NCI-H2081 (cell line): ENCODE results near the gene ZP1.

Source experiments
- DNase-seq, 2 experiments: peaks; one replicate each; lab custom pipeline; 2025; lab: John Stamatoyannopoulos, UW

Gene ZP1

DNA sequence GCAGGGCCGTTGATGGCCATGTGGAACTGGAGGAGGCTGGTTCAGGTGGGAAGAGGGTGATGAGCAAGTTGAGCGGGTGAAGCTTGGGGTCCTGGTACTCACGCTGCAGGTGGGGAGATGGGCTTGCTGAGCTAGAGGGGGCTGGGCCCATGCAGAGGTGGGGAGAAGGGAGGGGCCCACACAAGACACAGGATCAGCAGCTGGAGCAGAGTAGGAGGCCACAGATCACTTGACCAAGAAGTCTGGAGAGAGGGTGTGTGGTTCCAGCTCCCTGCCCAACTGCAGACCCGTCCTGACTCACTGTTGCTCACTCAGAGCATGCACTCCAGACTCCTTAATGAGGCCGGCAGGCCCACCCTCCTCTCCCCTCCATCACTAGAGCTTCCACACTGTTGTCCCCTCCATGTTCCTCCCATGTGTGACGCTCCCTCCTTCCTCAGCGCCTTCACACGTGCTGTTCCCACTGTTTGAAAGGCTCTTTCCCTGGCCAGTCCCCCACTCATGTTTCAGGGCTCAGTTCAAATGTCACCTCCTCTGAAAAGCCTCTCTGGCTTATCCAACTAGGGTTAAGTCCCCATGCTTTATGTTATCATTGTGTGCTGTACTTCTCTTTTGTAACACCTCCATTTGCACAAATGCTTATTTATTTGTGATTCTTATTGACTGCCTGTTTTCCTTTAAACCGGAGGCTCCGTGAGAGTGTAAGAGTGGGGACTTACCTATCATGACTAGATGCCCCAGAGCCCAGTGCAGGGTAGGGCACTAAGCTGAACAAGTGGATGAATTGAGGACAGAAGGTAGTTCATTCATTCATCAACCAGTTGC is 23.1 kb upstream of the ZP1 start:
- no peak for DNase-seq

DNA sequence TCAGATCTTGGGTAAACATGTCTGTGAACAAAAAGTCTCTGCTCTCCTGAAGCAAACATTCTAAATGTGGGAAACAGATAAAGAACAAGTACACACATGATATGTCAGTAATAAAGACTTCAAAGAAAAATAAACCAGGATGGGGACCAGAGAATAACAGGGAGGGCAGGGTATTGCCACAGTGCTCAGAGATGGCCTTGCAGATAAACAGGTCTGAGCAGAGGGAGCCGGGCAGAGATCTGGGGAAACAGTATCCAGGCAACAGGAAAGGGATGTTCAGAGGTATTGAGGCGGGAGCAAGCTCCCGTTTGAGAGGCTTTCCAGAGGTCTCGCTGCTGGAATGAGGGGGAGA is 22.5 kb upstream of the ZP1 start:
- DNase-seq = no peak

- no peak for DNase-seq
Measured at GRCh38 chr11:60845338-60845737, 22.0 kb upstream of the ZP1 start.

DNA sequence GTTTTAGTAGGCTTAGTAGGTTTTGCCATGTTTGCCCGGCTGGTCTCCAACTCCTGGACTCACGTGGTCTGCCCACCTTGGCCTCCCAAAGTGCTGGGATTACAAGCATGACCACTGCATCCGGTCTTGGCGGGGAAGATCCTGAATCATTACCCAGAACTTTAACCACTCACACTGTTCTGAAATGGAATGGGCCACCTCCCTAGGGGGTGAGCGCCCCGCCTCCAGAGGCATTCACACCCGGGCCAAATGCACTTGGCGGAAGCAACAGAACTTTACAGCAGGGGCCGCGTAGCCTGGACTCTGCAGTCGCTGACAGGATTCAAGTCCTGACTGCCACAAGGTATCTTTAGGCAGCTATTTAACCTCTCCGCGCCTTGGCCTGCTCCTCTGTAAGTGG is 20.1 kb upstream of the ZP1 start:
- DNase-seq = no peak

- no peak for DNase-seq
Measured at GRCh38 chr11:60847896-60848295, 19.4 kb upstream of the ZP1 start.

DNA sequence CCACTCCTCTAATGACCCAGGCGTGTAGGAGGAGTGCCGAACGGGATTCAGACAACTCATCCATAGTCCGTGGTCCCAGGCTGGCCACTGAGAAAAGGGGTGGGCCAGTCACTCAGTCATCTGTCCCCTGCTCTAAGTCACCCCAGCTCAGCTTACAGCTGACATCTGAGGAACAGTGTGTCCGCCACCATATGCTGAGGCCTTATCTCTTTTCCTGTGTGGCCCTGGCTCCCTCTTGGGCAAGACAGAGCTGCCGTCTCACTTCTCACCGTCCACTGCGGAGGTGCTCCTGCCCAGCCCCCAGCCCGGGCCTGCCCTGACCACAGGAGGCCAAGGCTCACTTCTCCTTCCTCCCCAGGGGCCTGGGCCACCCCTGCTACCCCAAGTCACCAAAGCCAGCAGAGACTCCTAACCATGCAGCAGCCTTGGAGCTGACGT is 18.6 kb upstream of the ZP1 start:
- no peak for DNase-seq

DNA sequence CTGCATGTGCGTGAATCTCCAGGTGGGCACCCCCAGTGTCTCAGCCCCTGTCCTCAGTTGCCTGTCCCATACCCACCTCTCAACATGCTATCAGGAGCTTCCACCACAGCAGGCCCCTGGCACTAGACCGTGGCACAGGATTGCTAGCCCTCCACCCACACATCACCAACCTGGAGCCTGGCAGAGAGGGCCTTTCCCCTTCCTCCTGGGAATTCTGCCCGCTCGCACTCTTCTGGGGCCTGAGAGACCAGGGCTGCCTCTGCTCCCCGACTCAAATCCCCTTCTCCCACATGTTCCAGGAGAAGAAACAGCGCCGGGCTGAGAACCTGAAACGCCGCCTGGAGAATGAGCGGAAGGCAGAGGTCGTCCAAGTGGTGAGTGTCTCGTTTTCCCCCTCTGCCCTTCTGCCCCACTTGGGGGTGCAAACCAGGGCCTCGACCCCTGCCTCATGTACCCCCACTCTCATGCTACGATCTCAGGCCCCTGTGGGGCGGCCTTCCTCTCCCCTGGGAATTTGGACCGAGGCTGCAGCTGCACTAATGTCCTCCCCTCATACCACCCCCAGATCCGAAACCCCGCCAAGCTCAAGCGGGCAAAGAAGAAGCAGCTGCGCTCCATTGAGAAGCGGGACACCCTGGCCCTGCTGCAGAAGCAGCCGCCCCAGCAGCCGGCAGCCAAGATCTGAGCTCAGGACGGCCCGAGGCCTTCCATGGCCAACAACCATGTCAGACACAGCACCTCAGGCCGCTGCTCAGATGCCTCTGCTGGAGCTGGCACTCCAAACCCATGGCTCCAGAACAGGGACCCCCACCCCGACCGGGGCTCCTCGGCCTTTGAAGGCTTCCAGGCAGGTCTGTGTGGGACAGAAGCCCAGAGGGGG is 17.5 kb upstream of the ZP1 start:
- no peak for DNase-seq

DNA sequence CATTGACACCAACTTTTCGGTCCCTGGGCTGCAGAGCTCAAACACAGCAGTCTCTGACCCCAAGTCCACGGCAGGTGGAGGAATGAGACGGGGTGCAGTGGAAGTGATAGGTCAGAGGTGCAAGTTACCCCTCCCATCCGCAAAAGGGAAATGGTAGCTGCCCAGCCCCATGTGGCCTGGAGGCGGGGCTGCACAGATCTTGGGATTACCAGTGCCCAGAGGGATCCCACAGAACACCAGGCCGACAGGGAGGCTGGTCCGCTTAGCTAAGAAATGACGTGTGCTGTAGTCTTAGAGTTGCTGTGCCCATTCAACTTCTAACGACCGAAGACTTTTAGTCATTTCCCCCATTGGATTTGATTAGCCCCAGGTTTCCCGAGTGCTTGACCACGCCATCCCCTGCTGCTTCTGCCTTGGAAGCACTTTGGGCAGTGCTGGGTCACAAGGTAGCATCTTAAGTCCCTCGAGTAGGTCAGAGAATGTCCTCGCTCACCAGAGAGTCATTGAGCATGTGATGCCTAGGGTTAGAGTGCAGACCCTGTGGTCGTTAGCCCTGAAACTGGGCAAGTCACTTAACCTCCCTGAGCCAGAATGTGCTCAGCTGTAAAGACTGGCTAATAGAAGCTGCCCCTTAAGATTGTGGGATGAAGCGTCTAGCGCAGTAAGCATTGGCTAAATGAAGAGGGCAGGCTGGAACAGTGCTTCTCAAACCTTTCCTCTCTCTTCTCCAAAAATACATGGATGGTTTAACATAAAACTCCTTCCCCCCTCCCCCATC is 15.8 kb upstream of the ZP1 start:
- no peak for DNase-seq

- DNase-seq = no peak
Measured at GRCh38 chr11:60852117-60852981, 15.0 kb upstream of the ZP1 start.

GRCh38 chr11:60852982-60853950 is 14.1 kb upstream of the ZP1 start:
- DNase-seq = no peak

DNA sequence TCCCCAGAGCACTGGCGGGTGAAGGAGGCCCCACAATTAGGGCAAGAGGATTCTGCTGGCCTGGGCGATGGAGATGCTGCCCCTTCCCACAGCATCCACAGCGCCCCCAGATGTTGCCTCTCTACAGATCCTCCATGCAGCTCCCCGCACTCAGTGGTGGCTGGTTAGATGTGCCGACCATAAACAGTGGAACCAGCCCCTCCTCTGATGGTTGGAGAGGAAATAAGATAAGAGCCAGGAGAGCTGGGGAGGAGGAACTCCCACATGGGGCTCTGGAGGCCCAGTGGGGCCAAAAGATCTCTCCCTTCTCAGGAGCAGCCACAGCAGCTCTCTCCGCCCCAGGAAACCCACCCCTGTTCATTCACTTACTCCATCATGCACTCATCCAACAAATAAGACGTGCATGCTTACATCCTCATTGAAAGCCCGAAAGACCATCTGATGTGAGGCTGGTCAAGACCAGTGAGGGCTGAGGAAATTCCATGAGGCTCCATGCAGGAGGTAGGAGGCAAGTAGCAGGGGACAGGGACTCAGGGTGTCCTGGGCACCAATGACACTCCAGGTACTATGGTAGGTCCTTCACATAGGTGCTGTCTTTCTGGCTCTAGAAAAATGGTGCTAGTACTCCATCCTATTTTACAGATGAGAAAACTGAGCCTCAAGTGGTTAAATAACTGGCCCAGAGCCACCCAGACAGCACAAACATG is 13.0 kb upstream of the ZP1 start:
- DNase-seq = no peak

GRCh38 chr11:60854847-60855725 is 12.3 kb upstream of the ZP1 start:
- no peak for DNase-seq

GRCh38 chr11:60855726-60856633 is 11.4 kb upstream of the ZP1 start, which contains the start of gene PTGDR2:
Gene PTGDR2, minus strand, starts transcription at chr11:60855950. Its CDS starts 2,228 bp downstream, at chr11:60853722.
- peak in 1 of 2 experiments; percentile 18 for DNase-seq

GRCh38 chr11:60857378-60858232 is 9.7 kb upstream of the ZP1 start:
- DNase-seq = no peak

DNA sequence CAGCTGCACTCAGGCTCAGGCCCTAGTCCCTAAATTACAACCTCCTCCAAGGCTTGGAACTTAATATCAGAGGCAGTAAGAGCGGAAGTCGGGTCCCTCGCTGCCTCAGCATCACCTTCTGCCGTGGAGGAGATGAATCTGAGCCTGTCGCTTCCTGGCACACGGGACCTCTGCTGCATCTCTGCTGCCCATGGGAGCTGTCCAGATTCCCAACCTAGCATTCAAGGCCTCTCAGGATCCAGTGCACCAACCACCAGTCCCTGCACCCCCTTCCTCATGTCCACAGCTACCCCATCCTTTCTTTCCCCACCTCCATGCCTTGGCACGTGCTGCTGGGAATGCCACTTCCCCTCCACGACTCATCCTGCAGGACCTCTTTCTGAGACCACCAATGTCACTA is 9.1 kb upstream of the ZP1 start:
- no peak for DNase-seq

DNA sequence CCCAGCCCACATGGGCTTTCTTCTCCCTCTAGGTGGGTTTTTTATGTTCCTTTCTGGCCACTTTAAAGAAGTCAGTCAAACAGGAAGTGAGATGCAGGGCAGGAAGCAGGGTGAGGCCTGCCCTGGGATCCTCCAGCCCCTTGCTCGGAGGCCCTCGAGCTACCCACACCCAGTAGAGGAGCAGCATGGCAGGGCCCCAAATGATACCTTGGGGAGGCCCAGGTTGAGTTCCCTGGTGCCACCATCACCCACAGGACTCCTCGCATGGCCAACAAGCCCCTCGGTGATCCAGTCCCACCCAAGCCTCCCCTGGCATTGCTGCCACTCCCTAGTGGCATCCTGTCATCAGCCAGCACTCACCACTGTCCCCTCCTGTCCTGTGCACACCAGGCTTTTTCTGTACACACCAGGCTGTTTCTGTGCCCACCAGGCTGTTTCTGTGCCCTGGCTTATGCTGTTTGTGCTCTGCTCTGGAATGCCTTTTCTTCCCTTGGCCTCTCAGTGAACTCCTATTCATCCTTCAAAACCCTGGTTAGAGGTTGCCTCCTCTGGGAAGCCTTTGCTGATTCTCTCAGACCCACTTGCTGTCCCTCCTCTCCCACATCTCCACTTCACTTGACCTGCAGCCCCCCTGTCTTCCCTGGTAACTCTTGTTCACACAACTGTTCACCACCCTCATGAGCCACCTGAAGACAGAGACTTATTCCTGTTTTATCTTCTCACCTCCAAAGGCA is 8.4 kb upstream of the ZP1 start:
- no peak for DNase-seq
